Stomach (tissue), 9 donors: ENCODE data around the gene RGS3. TPM values are rescaled to one million over a fixed set of nuclear protein-coding genes. Genes with fewer than 3 reads are reported as not detected.

Experiments used
- DNase-seq, 2 donors: peaks; one replicate each; pipeline versions ENCODE4 v3.0.0 to v3.0.0-alpha.2; 2013 to 2019
- H3K27ac ChIP-seq, 5 donors: fragments of 200-600 bp in 4 of 5; sonication (generic) in 4 of 5; one replicate each; pipeline ENCODE4 v1.5.1; 2013 to 2019; ENCODE audit warnings: mild to moderate bottlenecking in 1 of 5, moderate library complexity in 1 of 5
- H3K27me3 ChIP-seq, 3 donors: fragments of 200-600 bp; sonication (generic); one replicate each; pipeline ENCODE4 v1.5.1; 2017 to 2019; ENCODE audit warnings: mixed run types in 1 of 3
- H3K36me3 ChIP-seq, 4 donors: fragments of 200-600 bp; sonication (generic); 1 replicate in 3 of 4; 2 replicates in 1 of 4; pipeline ENCODE4 v1.5.1; 2016 to 2019
- H3K4me1 ChIP-seq, 4 donors: fragments of 200-600 bp; sonication (generic); one replicate each; pipeline ENCODE4 v1.5.1; 2016 to 2019
- H3K4me3 ChIP-seq, 4 donors: fragments of 200-600 bp; sonication (generic) in 3 of 4; one replicate each; pipeline ENCODE4 v1.5.1; 2016 to 2019; ENCODE audit warnings: mild to moderate bottlenecking in 1 of 4
- H3K9me3 ChIP-seq, 4 donors: fragments of 200-600 bp; sonication (generic); one replicate each; pipeline ENCODE4 v1.5.1; 2016 to 2019
- EP300 ChIP-seq: sonication (generic); formaldehyde crosslinking; IDR thresholded peaks from one replicate; pipeline ENCODE4 v1.6.1; 2017; ENCODE audit warnings: antibody characterized with exemption
- POLR2A ChIP-seq, 4 donors: fragments of 450-650 bp; IDR thresholded peaks; one replicate each; pipeline ENCODE4 v1.6.1; 2016; ENCODE audit warnings: antibody characterized with exemption in 4 of 4, control low read depth in 2 of 4, mild to moderate bottlenecking in 1 of 4, moderate library complexity in 1 of 4
- POLR2AphosphoS5 ChIP-seq, 3 donors: sonication (generic); formaldehyde crosslinking; IDR thresholded peaks; one replicate each; pipeline ENCODE4 v1.6.1; 2016; ENCODE audit warnings: antibody characterized with exemption in 3 of 3
- WGBS, 5 donors: extraction: QIAGEN DNeasy Blood & Tissue Kit in 3 of 5; methylation state at CpG; one replicate each; pipeline versions ENCODE4 v1.1.5 to v1.1.7; 2013 to 2018; 5-methylcytosine and 5-hydroxymethylcytosine counted together
- intact Hi-C: fragments of 100-400 bp; cut with DNase I; formaldehyde crosslinking; loops from one replicate; pipeline ENCODE4 v1.15.1; 2023; ENCODE audit warnings: low total_unique reads
- polyA plus RNA-seq, 3 donors: library from polyadenylated mRNA; stranded (reverse); fragments of 200-250 nt; gene quantifications; one replicate each; pipeline ENCODE4 v1.2.3, GENCODE V29; 2013
- total RNA-seq, 5 donors: library from RNA; depleted of rRNA; stranded (reverse); fragments of >200 nt; gene quantifications; one replicate each; pipeline versions ENCODE4 v1.1.0 to v1.2.3, GENCODE V29; 2014 to 2016
- TF ChIP-seq, protein P1 (sequence below), 7 experiments: fragments of 450-650 bp in 4 of 7; fragments of 200-600 bp in 3 of 7; sonication (generic) in 3 of 7; IDR thresholded peaks; one replicate each; pipeline ENCODE4 v1.5.1; 2016 to 2019; ENCODE audit warnings: antibody characterized with exemption in 7 of 7, control low read depth in 2 of 7, mild to moderate bottlenecking in 1 of 7
- donor health status: healthy with polysubstance abuse.
- donor health status: Bipolar disorder and iron deficiency.
- donor health status: healthy.

Gene RGS3
- total and polyA plus RNA-seq, 8 donors = 26.6 to 71.4 (median 35.7) TPM

DNA sequence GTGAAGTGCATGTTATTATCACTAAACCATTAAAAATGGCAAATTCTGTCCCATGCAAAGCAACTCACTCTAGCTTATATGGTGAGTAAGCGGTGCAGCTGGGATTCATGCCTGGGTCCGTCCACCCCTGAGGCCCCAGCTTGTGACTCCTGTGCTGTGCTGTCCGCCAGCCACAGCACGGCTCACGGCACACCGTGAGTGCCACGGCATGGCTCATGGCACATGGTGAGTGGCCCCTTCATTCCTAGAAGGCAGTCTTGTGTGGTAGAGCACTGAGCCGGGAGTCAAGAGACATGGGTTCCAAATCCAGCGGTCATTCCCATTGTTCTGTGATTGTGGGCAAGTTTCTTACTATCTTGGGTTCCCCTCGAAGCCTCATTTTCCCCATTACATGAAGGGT, 18.8 kb downstream of the RGS3 start:
- H3K4me1 ChIP-seq = peaks cover 21 to 67% (median 32%) of the 10 kb centered on the region in 4 donors
- intact Hi-C loops = no loop called here
- H3K27ac ChIP-seq = peak overlapping the region in 1 of 5 donors; percentile 84
- H3K4me3 ChIP-seq = no peak overlapping the region
- no peaks in the 10 kb centered on the region for H3K9me3 ChIP-seq
- DNase-seq = no peak
- 95 to 99% (median 98%) methylated on average over 10 of the region's 10 CpGs for WGBS, 5 donors
- no peaks in the 10 kb centered on the region for H3K27me3 ChIP-seq
- TF ChIP-seq, protein P1, sequence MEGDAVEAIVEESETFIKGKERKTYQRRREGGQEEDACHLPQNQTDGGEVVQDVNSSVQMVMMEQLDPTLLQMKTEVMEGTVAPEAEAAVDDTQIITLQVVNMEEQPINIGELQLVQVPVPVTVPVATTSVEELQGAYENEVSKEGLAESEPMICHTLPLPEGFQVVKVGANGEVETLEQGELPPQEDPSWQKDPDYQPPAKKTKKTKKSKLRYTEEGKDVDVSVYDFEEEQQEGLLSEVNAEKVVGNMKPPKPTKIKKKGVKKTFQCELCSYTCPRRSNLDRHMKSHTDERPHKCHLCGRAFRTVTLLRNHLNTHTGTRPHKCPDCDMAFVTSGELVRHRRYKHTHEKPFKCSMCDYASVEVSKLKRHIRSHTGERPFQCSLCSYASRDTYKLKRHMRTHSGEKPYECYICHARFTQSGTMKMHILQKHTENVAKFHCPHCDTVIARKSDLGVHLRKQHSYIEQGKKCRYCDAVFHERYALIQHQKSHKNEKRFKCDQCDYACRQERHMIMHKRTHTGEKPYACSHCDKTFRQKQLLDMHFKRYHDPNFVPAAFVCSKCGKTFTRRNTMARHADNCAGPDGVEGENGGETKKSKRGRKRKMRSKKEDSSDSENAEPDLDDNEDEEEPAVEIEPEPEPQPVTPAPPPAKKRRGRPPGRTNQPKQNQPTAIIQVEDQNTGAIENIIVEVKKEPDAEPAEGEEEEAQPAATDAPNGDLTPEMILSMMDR (IDR thresholded peaks at IDR 0.05) = no peak
- TF ChIP-seq EP300 = no peak
- peaks cover 0 to 4% (median 0%) of the 10 kb centered on the region in 4 donors for H3K36me3 ChIP-seq

GRCh38 chr9:113482991-113483675, 19.6 kb downstream of the RGS3 start:
- Histone ChIP-seq H3K4me1 (peaks cover 21 to 66% (median 33%) of the 10 kb centered on the region in 4 donors), H3K36me3 (peaks cover 0 to 4% (median 0%) of the 10 kb centered on the region in 4 donors), H3K27ac (peak overlapping the region in 4 of 5 donors; percentile 58 to 84 (median 74)), H3K4me3 (no peak overlapping the region), H3K9me3 (no peaks in the 10 kb centered on the region), H3K27me3 (no peaks in the 10 kb centered on the region)
- TF ChIP-seq POLR2A (IDR thresholded peaks at IDR 0.05) (no peak), POLR2AphosphoS5 (IDR thresholded peaks at IDR 0.05) (no peak)
- no peak for DNase-seq
- intact Hi-C loops = no loop called here
- 84 to 98% (median 93%) methylated on average over 6 of the region's 6 CpGs for WGBS, 5 donors

GRCh38 chr9:113483676-113484257, 20.2 kb downstream of the RGS3 start:
- Histone ChIP-seq H3K4me1 (peaks cover 21 to 67% (median 36%) of the 10 kb centered on the region in 4 donors), H3K27ac (peak overlapping the region; percentile 2 to 84 (median 72)), H3K9me3 (no peaks in the 10 kb centered on the region), H3K4me3 (no peak overlapping the region), H3K27me3 (no peaks in the 10 kb centered on the region), H3K36me3 (peaks cover 0 to 4% (median 0%) of the 10 kb centered on the region in 4 donors)
- WGBS, 5 donors = 38 to 62% (median 52%) methylated on average over 8 to 9 of the region's 9 CpGs
- no peak for DNase-seq
- intact Hi-C loops = no loop called here
- TF ChIP-seq EP300 = no peak
- TF ChIP-seq, protein P1 (IDR thresholded peaks at IDR 0.05) = no peak
- TF ChIP-seq POLR2A (IDR thresholded peaks at IDR 0.05) = no peak
- TF ChIP-seq POLR2AphosphoS5 (IDR thresholded peaks at IDR 0.05) = no peak

- peaks cover 0 to 4% (median 0%) of the 10 kb centered on the region in 4 donors for H3K36me3 ChIP-seq
- no peak overlapping the region for H3K4me3 ChIP-seq
- H3K4me1 ChIP-seq = peaks cover 17 to 62% (median 32%) of the 10 kb centered on the region in 4 donors
- 10 to 34% (median 15%) methylated on average over 2 of the region's 2 CpGs for WGBS, 5 donors
- TF ChIP-seq, protein P1 (IDR thresholded peaks at IDR 0.05) = no peak
- TF ChIP-seq POLR2AphosphoS5 (IDR thresholded peaks at IDR 0.05) = no peak
- TF ChIP-seq POLR2A (IDR thresholded peaks at IDR 0.05) = no peak
- TF ChIP-seq EP300 = no peak
- no peaks in the 10 kb centered on the region for H3K27me3 ChIP-seq
- no peaks in the 10 kb centered on the region for H3K9me3 ChIP-seq
- peak; percentile 40 to 84 for DNase-seq
- intact Hi-C loops = no loop called here
- peak overlapping the region; percentile 43 to 84 (median 72) for H3K27ac ChIP-seq
Measured at GRCh38 chr9:113484258-113484730, 20.8 kb downstream of the RGS3 start.
